DND-41 (cell line): ENCODE data around the gene ZNF234.

Source experiments
- ATAC-seq: fragments of 200-7000 bp; cut with Tn5 transposase; 3 replicates; pipeline ENCODE4 v1.9.1; 2021; ENCODE audit warnings: low read depth; ENCODE audit not compliant: insufficient read depth
- DNase-seq: peaks from one replicate; pipeline ENCODE4 v3.0.0-alpha.2; 2020
- H2AFZ ChIP-seq: 2 replicates; pipeline ENCODE4 v1.6.0; 2012; ENCODE audit warnings: low read depth, low read length
- H3K27ac ChIP-seq: 2 replicates; pipeline ENCODE4 v1.5.1; 2012; ENCODE audit warnings: low read length, inconsistent platforms
- H3K27me3 ChIP-seq: fragments of 200-600 bp; sonication (generic); 2 replicates; pipeline ENCODE4 v1.6.0; 2012; ENCODE audit warnings: low read length, mild to moderate bottlenecking, inconsistent platforms; ENCODE audit not compliant: insufficient read depth, poor library complexity
- H3K36me3 ChIP-seq: 2 replicates; pipeline ENCODE4 v1.5.1; 2012; ENCODE audit warnings: low read length, inconsistent platforms; ENCODE audit not compliant: insufficient read depth
- H3K4me1 ChIP-seq: 2 replicates; pipeline ENCODE4 v1.5.1; 2012; ENCODE audit warnings: mild to moderate bottlenecking, low read length; ENCODE audit not compliant: insufficient read depth
- H3K4me2 ChIP-seq: 2 replicates; pipeline ENCODE4 v1.6.0; 2012; ENCODE audit warnings: mild to moderate bottlenecking, moderate library complexity, low read length, inconsistent platforms; ENCODE audit not compliant: insufficient read depth
- H3K4me3 ChIP-seq, 2 experiments: fragments of 200-600 bp in 1 of 2; shearing (Covaris generic) in 1 of 2; 2 replicates each; pipeline ENCODE4 v1.5.1; 2012 to 2016; ENCODE audit warnings: inconsistent platforms in 2 of 2, low read length in 2 of 2, mild to moderate bottlenecking in 2 of 2, low read depth in 1 of 2, moderate library complexity in 1 of 2
- H3K79me2 ChIP-seq: 2 replicates; pipeline ENCODE4 v1.6.0; 2012; ENCODE audit warnings: low read length, inconsistent platforms; ENCODE audit not compliant: insufficient read depth
- H3K9ac ChIP-seq: 2 replicates; pipeline ENCODE4 v1.6.0; 2012; ENCODE audit warnings: low read depth, mild to moderate bottlenecking, inconsistent platforms, low read length, moderate library complexity
- H3K9me3 ChIP-seq: 2 replicates; pipeline ENCODE4 v1.5.1; 2012; ENCODE audit warnings: low read length, moderate library complexity, mild to moderate bottlenecking, inconsistent platforms; ENCODE audit not compliant: insufficient read depth, severe bottlenecking
- H4K20me1 ChIP-seq: 2 replicates; pipeline ENCODE4 v1.6.0; 2012; ENCODE audit warnings: low read length; ENCODE audit not compliant: insufficient read depth
- EZH2 ChIP-seq: IDR thresholded peaks from 3 replicates; pipeline ENCODE4 v1.6.1; 2012; ENCODE audit warnings: borderline replicate concordance, low read depth, mild to moderate bottlenecking, moderate library complexity, low read length, inconsistent platforms; ENCODE audit not compliant: severe bottlenecking
- TF ChIP-seq, protein P1 (sequence below): IDR thresholded peaks from 2 replicates; pipeline ENCODE4 v1.5.1; 2012; ENCODE audit warnings: borderline replicate concordance, low read length, moderate library complexity, mild to moderate bottlenecking; ENCODE audit not compliant: poor library complexity, severe bottlenecking; ENCODE audit errors: extremely low read depth

The ZNF234 gene

GRCh38 chr19:44176590-44176989 lies 35.2 kb downstream of the ZNF234 start:
- Histone ChIP-seq H2AFZ (no peak overlapping the region), H3K9me3 (peaks cover 17% of the 10 kb centered on the region), H3K9ac (no peak overlapping the region), H4K20me1 (no peaks in the 10 kb centered on the region), H3K36me3 (peaks cover 58% of the 10 kb centered on the region), H3K4me2 (no peak overlapping the region), H3K4me3 (no peak overlapping the region), H3K79me2 (no peaks in the 10 kb centered on the region), H3K4me1 (no peaks in the 10 kb centered on the region), H3K27me3 (no peaks in the 10 kb centered on the region), H3K27ac (no peak overlapping the region)
- DNase-seq (no peak), ATAC-seq (no peak)
- TF ChIP-seq, protein P1, sequence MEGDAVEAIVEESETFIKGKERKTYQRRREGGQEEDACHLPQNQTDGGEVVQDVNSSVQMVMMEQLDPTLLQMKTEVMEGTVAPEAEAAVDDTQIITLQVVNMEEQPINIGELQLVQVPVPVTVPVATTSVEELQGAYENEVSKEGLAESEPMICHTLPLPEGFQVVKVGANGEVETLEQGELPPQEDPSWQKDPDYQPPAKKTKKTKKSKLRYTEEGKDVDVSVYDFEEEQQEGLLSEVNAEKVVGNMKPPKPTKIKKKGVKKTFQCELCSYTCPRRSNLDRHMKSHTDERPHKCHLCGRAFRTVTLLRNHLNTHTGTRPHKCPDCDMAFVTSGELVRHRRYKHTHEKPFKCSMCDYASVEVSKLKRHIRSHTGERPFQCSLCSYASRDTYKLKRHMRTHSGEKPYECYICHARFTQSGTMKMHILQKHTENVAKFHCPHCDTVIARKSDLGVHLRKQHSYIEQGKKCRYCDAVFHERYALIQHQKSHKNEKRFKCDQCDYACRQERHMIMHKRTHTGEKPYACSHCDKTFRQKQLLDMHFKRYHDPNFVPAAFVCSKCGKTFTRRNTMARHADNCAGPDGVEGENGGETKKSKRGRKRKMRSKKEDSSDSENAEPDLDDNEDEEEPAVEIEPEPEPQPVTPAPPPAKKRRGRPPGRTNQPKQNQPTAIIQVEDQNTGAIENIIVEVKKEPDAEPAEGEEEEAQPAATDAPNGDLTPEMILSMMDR: no peak
- TF ChIP-seq EZH2: no peak

DNA sequence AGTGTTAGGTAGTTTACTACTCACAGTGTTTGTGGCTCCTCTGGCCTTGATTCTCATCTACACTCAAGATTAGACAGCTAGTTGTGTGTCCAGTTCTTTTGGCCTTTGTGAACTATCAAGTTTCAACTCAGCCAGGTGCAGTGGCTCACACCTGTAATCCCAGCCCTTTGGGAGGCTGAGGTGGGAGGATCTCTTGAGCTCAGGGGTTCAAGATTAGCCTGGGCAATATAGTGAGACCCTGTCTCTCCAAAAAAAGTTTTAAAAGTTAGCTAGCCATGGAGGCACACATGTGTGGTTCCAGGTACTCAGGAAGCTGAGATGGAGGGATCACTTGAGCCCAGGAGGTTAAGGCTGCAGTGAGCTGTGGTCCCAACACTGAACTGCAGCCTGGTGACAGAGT lies 39.6 kb downstream of the ZNF234 start:
- H3K4me1 ChIP-seq: no peaks in the 10 kb centered on the region
- ATAC-seq (no peak), DNase-seq (no peak)
- H3K79me2 ChIP-seq: no peaks in the 10 kb centered on the region
- no peak overlapping the region for H3K4me3 ChIP-seq
- no peaks in the 10 kb centered on the region for H3K27me3 ChIP-seq
- no peak overlapping the region for H2AFZ ChIP-seq
- H3K27ac ChIP-seq: no peak overlapping the region
- H3K9me3 ChIP-seq: peaks cover 6% of the 10 kb centered on the region
- H3K4me2 ChIP-seq: no peak overlapping the region
- H4K20me1 ChIP-seq: no peaks in the 10 kb centered on the region
- no peak for TF ChIP-seq EZH2
- TF ChIP-seq, protein P1: no peak
- peaks cover 14% of the 10 kb centered on the region for H3K36me3 ChIP-seq
- no peak overlapping the region for H3K9ac ChIP-seq

- Histone ChIP-seq H3K36me3 (peaks cover 2% of the 10 kb centered on the region; the same call in 1 of the 2 replicates), H3K9ac (no peak overlapping the region), H3K4me3 (no peak overlapping the region), H4K20me1 (no peaks in the 10 kb centered on the region), H3K9me3 (peaks cover 2% of the 10 kb centered on the region), H3K79me2 (no peaks in the 10 kb centered on the region), H3K4me1 (no peaks in the 10 kb centered on the region), H3K27ac (no peak overlapping the region), H3K27me3 (no peaks in the 10 kb centered on the region), H3K4me2 (no peak overlapping the region), H2AFZ (no peak overlapping the region)
- no peak for DNase-seq
- no peak for ATAC-seq
- TF ChIP-seq, protein P1: no peak
- TF ChIP-seq EZH2: no peak
These were observed 40.8 kb downstream of the ZNF234 start for GRCh38 chr19:44182145-44182544.

GRCh38 chr19:44190020-44190419 lies 48.7 kb downstream of the ZNF234 start:
- no peaks in the 10 kb centered on the region for H3K79me2 ChIP-seq
- TF ChIP-seq, protein P1: no peak
- no peak for TF ChIP-seq EZH2
- no peak overlapping the region for H3K9ac ChIP-seq
- H3K4me3 ChIP-seq: no peak overlapping the region
- DNase-seq (no peak), ATAC-seq (no peak)
- H4K20me1 ChIP-seq: no peaks in the 10 kb centered on the region
- no peaks in the 10 kb centered on the region for H3K36me3 ChIP-seq
- H3K9me3 ChIP-seq: no peaks in the 10 kb centered on the region
- no peak overlapping the region for H3K27ac ChIP-seq
- no peaks in the 10 kb centered on the region for H3K27me3 ChIP-seq
- no peak overlapping the region for H3K4me2 ChIP-seq
- H2AFZ ChIP-seq: no peak overlapping the region
- no peaks in the 10 kb centered on the region for H3K4me1 ChIP-seq
